ENCODE measurements around the gene RAB7A.

DNA sequence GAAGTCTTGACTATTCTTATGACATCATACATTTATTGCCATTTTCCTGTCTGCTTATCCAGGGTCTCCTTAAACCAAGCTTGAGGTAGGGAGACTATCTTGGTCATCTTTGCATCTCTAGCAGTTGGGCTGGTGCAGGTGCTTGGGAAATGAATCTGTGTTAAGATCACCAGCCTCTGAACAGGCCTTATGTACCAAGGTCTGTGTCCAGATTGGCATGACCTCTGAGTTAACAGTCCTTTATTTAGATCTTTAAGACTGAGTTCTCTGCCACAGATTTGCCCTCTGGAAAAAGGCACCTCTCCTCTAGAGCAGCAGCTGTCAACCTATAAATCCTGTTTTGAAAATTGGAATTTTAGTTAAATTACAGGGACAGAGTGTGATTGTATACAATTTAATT lies 35.4 kb downstream of the RAB7A start:
- TF ChIP-seq SMC3 (conservative IDR thresholded peaks at IDR 0.05; ENCODE audit: poor library complexity), result no peak
- TF ChIP-seq, protein P1, sequence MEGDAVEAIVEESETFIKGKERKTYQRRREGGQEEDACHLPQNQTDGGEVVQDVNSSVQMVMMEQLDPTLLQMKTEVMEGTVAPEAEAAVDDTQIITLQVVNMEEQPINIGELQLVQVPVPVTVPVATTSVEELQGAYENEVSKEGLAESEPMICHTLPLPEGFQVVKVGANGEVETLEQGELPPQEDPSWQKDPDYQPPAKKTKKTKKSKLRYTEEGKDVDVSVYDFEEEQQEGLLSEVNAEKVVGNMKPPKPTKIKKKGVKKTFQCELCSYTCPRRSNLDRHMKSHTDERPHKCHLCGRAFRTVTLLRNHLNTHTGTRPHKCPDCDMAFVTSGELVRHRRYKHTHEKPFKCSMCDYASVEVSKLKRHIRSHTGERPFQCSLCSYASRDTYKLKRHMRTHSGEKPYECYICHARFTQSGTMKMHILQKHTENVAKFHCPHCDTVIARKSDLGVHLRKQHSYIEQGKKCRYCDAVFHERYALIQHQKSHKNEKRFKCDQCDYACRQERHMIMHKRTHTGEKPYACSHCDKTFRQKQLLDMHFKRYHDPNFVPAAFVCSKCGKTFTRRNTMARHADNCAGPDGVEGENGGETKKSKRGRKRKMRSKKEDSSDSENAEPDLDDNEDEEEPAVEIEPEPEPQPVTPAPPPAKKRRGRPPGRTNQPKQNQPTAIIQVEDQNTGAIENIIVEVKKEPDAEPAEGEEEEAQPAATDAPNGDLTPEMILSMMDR (IDR thresholded peaks at IDR 0.05; ENCODE audit: poor library complexity, severe bottlenecking), result no peak
- TF ChIP-seq TAF1 (IDR thresholded peaks at IDR 0.05; ENCODE audit: low read depth), result no peak
- TF ChIP-seq, protein P2, sequence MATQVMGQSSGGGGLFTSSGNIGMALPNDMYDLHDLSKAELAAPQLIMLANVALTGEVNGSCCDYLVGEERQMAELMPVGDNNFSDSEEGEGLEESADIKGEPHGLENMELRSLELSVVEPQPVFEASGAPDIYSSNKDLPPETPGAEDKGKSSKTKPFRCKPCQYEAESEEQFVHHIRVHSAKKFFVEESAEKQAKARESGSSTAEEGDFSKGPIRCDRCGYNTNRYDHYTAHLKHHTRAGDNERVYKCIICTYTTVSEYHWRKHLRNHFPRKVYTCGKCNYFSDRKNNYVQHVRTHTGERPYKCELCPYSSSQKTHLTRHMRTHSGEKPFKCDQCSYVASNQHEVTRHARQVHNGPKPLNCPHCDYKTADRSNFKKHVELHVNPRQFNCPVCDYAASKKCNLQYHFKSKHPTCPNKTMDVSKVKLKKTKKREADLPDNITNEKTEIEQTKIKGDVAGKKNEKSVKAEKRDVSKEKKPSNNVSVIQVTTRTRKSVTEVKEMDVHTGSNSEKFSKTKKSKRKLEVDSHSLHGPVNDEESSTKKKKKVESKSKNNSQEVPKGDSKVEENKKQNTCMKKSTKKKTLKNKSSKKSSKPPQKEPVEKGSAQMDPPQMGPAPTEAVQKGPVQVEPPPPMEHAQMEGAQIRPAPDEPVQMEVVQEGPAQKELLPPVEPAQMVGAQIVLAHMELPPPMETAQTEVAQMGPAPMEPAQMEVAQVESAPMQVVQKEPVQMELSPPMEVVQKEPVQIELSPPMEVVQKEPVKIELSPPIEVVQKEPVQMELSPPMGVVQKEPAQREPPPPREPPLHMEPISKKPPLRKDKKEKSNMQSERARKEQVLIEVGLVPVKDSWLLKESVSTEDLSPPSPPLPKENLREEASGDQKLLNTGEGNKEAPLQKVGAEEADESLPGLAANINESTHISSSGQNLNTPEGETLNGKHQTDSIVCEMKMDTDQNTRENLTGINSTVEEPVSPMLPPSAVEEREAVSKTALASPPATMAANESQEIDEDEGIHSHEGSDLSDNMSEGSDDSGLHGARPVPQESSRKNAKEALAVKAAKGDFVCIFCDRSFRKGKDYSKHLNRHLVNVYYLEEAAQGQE (IDR thresholded peaks at IDR 0.05; ENCODE audit: borderline replicate concordance), result no peak
- TF ChIP-seq EZH2 (IDR thresholded peaks at IDR 0.05; ENCODE audit: borderline replicate concordance, insufficient read depth, low read length, poor library complexity, severe bottlenecking), result no peak
- no peak for TF ChIP-seq RAD21 (conservative IDR thresholded peaks at IDR 0.05)
- TF ChIP-seq POLR2AphosphoS5 (IDR thresholded peaks at IDR 0.05), result no peak

Measured in neural cell (in vitro differentiated cells).